ENCODE results near the gene CREG1.

DNA sequence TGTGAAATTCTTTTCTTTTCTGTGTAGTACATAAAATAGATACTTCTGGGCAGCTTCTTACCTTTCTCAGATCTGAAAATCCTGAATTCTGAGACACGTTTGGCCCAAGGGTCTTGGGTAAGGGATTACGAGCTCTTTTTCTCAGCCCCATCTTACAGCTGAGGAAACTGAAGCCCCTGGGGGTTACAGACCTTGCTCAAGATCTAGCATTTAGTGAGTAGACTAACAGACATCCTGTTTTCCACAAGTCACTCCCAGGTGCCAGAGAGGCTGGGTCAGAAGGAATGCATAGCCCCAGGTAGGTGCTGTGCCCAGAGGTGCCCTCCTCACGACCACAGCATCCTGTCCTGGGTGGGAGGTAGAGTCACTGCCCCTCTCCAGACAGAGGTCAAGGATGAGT lies 13.2 kb upstream of the CREG1 start:
- TF ChIP-seq RARB (CRISPR knock-in tag; IDR thresholded peaks at IDR 0.05) (no peak), ZFP30 (CRISPR knock-in tag; IDR thresholded peaks at IDR 0.05) (no peak), ARNTL (CRISPR knock-in tag; IDR thresholded peaks at IDR 0.05; ENCODE audit: borderline replicate concordance, low read depth) (no peak), TSHZ2 (CRISPR knock-in tag; IDR thresholded peaks at IDR 0.05) (no peak), TOX (CRISPR knock-in tag; IDR thresholded peaks at IDR 0.05; ENCODE audit: borderline replicate concordance) (no peak), ESRRG (CRISPR knock-in tag; IDR thresholded peaks at IDR 0.05) (no peak), ZC3H10 (CRISPR knock-in tag; IDR thresholded peaks at IDR 0.05) (no peak), CREB5 (CRISPR knock-in tag; IDR thresholded peaks at IDR 0.05; ENCODE audit: low read depth) (no peak), POU6F1 (CRISPR knock-in tag; IDR thresholded peaks at IDR 0.05; ENCODE audit: borderline replicate concordance, low read depth) (no peak), OSR1 (CRISPR knock-in tag; IDR thresholded peaks at IDR 0.05) (no peak), ISL1 (CRISPR knock-in tag; IDR thresholded peaks at IDR 0.05) (no peak), ZNF565 (CRISPR knock-in tag; conservative IDR thresholded peaks at IDR 0.05; ENCODE audit: low read depth) (no peak)

All from SK-N-SH treated with all-trans-retinoic acid at 6 μM for 48 hours (cell line).